ENCODE results near the gene CASP14. TPM values are rescaled to one million over a fixed set of nuclear protein-coding genes. Genes with fewer than 3 reads are reported as not detected.

Gene CASP14
- total RNA-seq, 1 experiment from 2014 or later, result not detected

DNA sequence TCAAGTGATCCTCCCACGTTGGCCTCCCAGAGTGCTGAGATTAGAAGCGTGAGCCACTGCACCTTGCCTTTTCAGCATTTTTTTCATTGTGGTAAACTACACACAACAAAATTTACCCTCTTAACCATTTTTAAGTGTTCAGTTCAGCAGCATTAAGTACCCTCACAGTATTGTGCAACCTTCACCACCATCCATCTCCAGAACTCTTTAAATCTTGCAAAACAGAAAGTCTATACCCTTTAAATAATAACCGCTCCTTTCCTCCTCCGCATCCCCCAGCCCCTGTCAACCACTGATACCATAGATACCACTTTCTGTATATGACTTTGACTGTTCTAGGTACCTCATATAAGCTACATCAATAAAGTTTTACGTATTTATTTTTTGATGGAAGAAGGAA is 20.8 kb upstream of the CASP14 start:
- Mint-ChIP-seq H3K9me3 (no peaks in the 10 kb centered on the region), H3K4me3 (no peak overlapping the region), H3K27me3 (ENCODE audit: low read depth) (peaks cover 14% of the 10 kb centered on the region), H3K36me3 (no peaks in the 10 kb centered on the region), H3K27ac (no peak overlapping the region), H3K4me1 (no peaks in the 10 kb centered on the region)
- ATAC-seq (no peak), DNase-seq (ENCODE audit: low spot score) (no peak)
- ChIA-PET CTCF (no interaction called here), POLR2A (no interaction called here)
- TF ChIP-seq ERG (CRISPR knock-in tag; IDR thresholded peaks at IDR 0.05), result no peak
- no peak for TF ChIP-seq MYBL2 (CRISPR knock-in tag; IDR thresholded peaks at IDR 0.05)
- TF ChIP-seq SMAD4 (CRISPR knock-in tag; IDR thresholded peaks at IDR 0.05), result no peak
- TF ChIP-seq, protein P1, sequence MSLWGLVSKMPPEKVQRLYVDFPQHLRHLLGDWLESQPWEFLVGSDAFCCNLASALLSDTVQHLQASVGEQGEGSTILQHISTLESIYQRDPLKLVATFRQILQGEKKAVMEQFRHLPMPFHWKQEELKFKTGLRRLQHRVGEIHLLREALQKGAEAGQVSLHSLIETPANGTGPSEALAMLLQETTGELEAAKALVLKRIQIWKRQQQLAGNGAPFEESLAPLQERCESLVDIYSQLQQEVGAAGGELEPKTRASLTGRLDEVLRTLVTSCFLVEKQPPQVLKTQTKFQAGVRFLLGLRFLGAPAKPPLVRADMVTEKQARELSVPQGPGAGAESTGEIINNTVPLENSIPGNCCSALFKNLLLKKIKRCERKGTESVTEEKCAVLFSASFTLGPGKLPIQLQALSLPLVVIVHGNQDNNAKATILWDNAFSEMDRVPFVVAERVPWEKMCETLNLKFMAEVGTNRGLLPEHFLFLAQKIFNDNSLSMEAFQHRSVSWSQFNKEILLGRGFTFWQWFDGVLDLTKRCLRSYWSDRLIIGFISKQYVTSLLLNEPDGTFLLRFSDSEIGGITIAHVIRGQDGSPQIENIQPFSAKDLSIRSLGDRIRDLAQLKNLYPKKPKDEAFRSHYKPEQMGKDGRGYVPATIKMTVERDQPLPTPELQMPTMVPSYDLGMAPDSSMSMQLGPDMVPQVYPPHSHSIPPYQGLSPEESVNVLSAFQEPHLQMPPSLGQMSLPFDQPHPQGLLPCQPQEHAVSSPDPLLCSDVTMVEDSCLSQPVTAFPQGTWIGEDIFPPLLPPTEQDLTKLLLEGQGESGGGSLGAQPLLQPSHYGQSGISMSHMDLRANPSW (CRISPR knock-in tag; conservative IDR thresholded peaks at IDR 0.05; ENCODE audit: low read depth), result no peak
- no peak for TF ChIP-seq PRRX2 (CRISPR knock-in tag; IDR thresholded peaks at IDR 0.05)
- TF ChIP-seq NR3C1 (CRISPR knock-in tag; conservative IDR thresholded peaks at IDR 0.05; ENCODE audit: low read depth), result no peak
- TF ChIP-seq ZNF416 (CRISPR knock-in tag; IDR thresholded peaks at IDR 0.05), result no peak
- no peak for TF ChIP-seq MLX (CRISPR knock-in tag; IDR thresholded peaks at IDR 0.05)
- TF ChIP-seq TEAD4 (CRISPR knock-in tag; IDR thresholded peaks at IDR 0.05), result no peak
- TF ChIP-seq NFE2L1 (CRISPR knock-in tag; IDR thresholded peaks at IDR 0.05), result no peak

- ChIA-PET CTCF (interaction anchor here (0.9 kb wide), 1 partner anchor 60 kb away, joined by 3 read pairs; no protein-coding TSS in a partner anchor), POLR2A (no interaction called here)
- DNase-seq (ENCODE audit: low spot score) (no peak), ATAC-seq (no peak)
- H3K36me3 Mint-ChIP-seq, result no peaks in the 10 kb centered on the region
- H3K27me3 Mint-ChIP-seq (ENCODE audit: low read depth), result peaks cover 19% of the 10 kb centered on the region
- H3K27ac Mint-ChIP-seq, result no peak overlapping the region
- no peak overlapping the region for H3K4me3 Mint-ChIP-seq
- H3K4me1 Mint-ChIP-seq, result no peaks in the 10 kb centered on the region; the same call in 1 of the 2 replicates
- H3K9me3 Mint-ChIP-seq, result no peaks in the 10 kb centered on the region
- no peak for TF ChIP-seq TEAD4 (CRISPR knock-in tag; IDR thresholded peaks at IDR 0.05)
- TF ChIP-seq SOX15 (CRISPR knock-in tag; IDR thresholded peaks at IDR 0.05), result no peak
- TF ChIP-seq SP1 (CRISPR knock-in tag; conservative IDR thresholded peaks at IDR 0.05), result no peak
- TF ChIP-seq USF2 (CRISPR knock-in tag; IDR thresholded peaks at IDR 0.05), result no peak
- TF ChIP-seq GTF2I (CRISPR knock-in tag; conservative IDR thresholded peaks at IDR 0.05), result no peak
- TF ChIP-seq, protein P2, sequence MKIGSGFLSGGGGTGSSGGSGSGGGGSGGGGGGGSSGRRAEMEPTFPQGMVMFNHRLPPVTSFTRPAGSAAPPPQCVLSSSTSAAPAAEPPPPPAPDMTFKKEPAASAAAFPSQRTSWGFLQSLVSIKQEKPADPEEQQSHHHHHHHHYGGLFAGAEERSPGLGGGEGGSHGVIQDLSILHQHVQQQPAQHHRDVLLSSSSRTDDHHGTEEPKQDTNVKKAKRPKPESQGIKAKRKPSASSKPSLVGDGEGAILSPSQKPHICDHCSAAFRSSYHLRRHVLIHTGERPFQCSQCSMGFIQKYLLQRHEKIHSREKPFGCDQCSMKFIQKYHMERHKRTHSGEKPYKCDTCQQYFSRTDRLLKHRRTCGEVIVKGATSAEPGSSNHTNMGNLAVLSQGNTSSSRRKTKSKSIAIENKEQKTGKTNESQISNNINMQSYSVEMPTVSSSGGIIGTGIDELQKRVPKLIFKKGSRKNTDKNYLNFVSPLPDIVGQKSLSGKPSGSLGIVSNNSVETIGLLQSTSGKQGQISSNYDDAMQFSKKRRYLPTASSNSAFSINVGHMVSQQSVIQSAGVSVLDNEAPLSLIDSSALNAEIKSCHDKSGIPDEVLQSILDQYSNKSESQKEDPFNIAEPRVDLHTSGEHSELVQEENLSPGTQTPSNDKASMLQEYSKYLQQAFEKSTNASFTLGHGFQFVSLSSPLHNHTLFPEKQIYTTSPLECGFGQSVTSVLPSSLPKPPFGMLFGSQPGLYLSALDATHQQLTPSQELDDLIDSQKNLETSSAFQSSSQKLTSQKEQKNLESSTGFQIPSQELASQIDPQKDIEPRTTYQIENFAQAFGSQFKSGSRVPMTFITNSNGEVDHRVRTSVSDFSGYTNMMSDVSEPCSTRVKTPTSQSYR (CRISPR knock-in tag; IDR thresholded peaks at IDR 0.05), result no peak
- TF ChIP-seq, protein P3, sequence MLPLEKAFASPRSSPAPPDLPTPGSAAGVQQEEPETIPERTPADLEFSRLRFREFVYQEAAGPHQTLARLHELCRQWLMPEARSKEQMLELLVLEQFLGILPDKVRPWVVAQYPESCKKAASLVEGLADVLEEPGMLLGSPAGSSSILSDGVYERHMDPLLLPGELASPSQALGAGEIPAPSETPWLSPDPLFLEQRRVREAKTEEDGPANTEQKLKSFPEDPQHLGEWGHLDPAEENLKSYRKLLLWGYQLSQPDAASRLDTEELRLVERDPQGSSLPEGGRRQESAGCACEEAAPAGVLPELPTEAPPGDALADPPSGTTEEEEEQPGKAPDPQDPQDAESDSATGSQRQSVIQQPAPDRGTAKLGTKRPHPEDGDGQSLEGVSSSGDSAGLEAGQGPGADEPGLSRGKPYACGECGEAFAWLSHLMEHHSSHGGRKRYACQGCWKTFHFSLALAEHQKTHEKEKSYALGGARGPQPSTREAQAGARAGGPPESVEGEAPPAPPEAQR (CRISPR knock-in tag; IDR thresholded peaks at IDR 0.05), result no peak
- TF ChIP-seq ESRRA (CRISPR knock-in tag; IDR thresholded peaks at IDR 0.05; ENCODE audit: borderline replicate concordance), result no peak
- TF ChIP-seq NR1H2 (CRISPR knock-in tag; IDR thresholded peaks at IDR 0.05), result no peak
- no peak for TF ChIP-seq RELA (CRISPR knock-in tag; IDR thresholded peaks at IDR 0.05; ENCODE audit: borderline replicate concordance)
- TF ChIP-seq FOXJ3 (CRISPR knock-in tag; IDR thresholded peaks at IDR 0.05; ENCODE audit: borderline replicate concordance), result no peak
- TF ChIP-seq, protein P4, sequence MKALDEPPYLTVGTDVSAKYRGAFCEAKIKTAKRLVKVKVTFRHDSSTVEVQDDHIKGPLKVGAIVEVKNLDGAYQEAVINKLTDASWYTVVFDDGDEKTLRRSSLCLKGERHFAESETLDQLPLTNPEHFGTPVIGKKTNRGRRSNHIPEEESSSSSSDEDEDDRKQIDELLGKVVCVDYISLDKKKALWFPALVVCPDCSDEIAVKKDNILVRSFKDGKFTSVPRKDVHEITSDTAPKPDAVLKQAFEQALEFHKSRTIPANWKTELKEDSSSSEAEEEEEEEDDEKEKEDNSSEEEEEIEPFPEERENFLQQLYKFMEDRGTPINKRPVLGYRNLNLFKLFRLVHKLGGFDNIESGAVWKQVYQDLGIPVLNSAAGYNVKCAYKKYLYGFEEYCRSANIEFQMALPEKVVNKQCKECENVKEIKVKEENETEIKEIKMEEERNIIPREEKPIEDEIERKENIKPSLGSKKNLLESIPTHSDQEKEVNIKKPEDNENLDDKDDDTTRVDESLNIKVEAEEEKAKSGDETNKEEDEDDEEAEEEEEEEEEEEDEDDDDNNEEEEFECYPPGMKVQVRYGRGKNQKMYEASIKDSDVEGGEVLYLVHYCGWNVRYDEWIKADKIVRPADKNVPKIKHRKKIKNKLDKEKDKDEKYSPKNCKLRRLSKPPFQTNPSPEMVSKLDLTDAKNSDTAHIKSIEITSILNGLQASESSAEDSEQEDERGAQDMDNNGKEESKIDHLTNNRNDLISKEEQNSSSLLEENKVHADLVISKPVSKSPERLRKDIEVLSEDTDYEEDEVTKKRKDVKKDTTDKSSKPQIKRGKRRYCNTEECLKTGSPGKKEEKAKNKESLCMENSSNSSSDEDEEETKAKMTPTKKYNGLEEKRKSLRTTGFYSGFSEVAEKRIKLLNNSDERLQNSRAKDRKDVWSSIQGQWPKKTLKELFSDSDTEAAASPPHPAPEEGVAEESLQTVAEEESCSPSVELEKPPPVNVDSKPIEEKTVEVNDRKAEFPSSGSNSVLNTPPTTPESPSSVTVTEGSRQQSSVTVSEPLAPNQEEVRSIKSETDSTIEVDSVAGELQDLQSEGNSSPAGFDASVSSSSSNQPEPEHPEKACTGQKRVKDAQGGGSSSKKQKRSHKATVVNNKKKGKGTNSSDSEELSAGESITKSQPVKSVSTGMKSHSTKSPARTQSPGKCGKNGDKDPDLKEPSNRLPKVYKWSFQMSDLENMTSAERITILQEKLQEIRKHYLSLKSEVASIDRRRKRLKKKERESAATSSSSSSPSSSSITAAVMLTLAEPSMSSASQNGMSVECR (CRISPR knock-in tag; IDR thresholded peaks at IDR 0.05; ENCODE audit: borderline replicate concordance), result no peak
- no peak for TF ChIP-seq OVOL2 (CRISPR knock-in tag; IDR thresholded peaks at IDR 0.05; ENCODE audit: borderline replicate concordance)
- no peak for TF ChIP-seq ATF1 (CRISPR knock-in tag; IDR thresholded peaks at IDR 0.05)
Measured at GRCh38 chr19:15031675-15032074, 17.6 kb upstream of the CASP14 start.
